H1 (cell line): Measurements from ENCODE around the gene RNF32. TPM values are rescaled to one million over a fixed set of nuclear protein-coding genes. Genes with fewer than 3 reads are reported as not detected.

Experiments used
- CTCF ChIA-PET: fragments of 300-600 bp; sonication (Branson Sonifier 250); formaldehyde crosslinking; loops from one replicate; lab custom pipeline; 2021; ENCODE audit not compliant: partially characterized antibody; lab: Charles Lee
- POLR2A ChIA-PET: fragments of 300-600 bp; sonication (Branson Sonifier 250); formaldehyde crosslinking; loops from one replicate; lab custom pipeline; 2021; ENCODE audit warnings: inconsistent platforms; ENCODE audit not compliant: partially characterized antibody; lab: Charles Lee
- DNase-seq, 2 experiments: peaks; one replicate each; pipeline versions ENCODE4 v3.0.0 to v3.0.0-alpha.2; 2010 to 2022; ENCODE audit warnings: low spot score in 2 of 2, low read depth in 1 of 2, mixed read lengths in 1 of 2
- FAIRE-seq: peaks from 2 replicates; lab custom pipeline; 2011; peaks lifted over from hg19 to GRCh38; lab: Jason Lieb, UNC
- H2AFZ ChIP-seq: 2 replicates; pipeline ENCODE4 v1.8.1; 2012; ENCODE audit warnings: low read length, inconsistent platforms
- H2AK5ac ChIP-seq: 2 replicates; pipeline ENCODE4 v1.6.1; 2013; ENCODE audit warnings: low read depth, low read length
- H2BK120ac ChIP-seq: replicated peaks from 2 replicates; pipeline ENCODE3; 2013; ENCODE audit warnings: low read depth, low read length, inconsistent platforms
- H2BK12ac ChIP-seq: 2 replicates; pipeline ENCODE4 v1.6.1; 2013; ENCODE audit warnings: low read depth, low read length
- H2BK15ac ChIP-seq: 2 replicates; pipeline ENCODE4 v1.6.1; 2013; ENCODE audit warnings: low read length
- H2BK20ac ChIP-seq: 2 replicates; pipeline ENCODE4 v1.6.1; 2013; ENCODE audit warnings: low read length
- H2BK5ac ChIP-seq: 2 replicates; pipeline ENCODE4 v1.6.1; 2013; ENCODE audit warnings: low read depth, low read length
- H3K14ac ChIP-seq: 2 replicates; pipeline ENCODE4 v1.6.1; 2013; ENCODE audit warnings: inconsistent platforms; ENCODE audit not compliant: insufficient read length
- H3K18ac ChIP-seq: 2 replicates; pipeline ENCODE4 v1.6.1; 2013; ENCODE audit warnings: low read length; ENCODE audit errors: extremely low read depth
- H3K23ac ChIP-seq: 2 replicates; pipeline ENCODE4 v1.6.1; 2013; ENCODE audit warnings: inconsistent platforms; ENCODE audit not compliant: insufficient read length
- H3K23me2 ChIP-seq: 2 replicates; pipeline ENCODE4 v1.6.1; 2013; ENCODE audit warnings: low read depth, low read length
- H3K27ac ChIP-seq: 2 replicates; pipeline ENCODE4 v1.6.1; 2011; ENCODE audit warnings: low read depth, low read length, inconsistent platforms
- H3K27me3 ChIP-seq, 4 experiments: replicated peaks in 1 of 4; 1 replicate in 1 of 4; 2 replicates in 3 of 4; pipeline versions ENCODE4 v1.6.1 to v1.8.1; 2011 to 2013; ENCODE audit warnings: low read length in 3 of 4, mild to moderate bottlenecking in 3 of 4, inconsistent platforms in 2 of 4, mixed read lengths in 2 of 4, moderate library complexity in 1 of 4; ENCODE audit not compliant: control insufficient read depth in 3 of 4, insufficient read depth in 3 of 4; ENCODE audit errors: extremely low read depth in 1 of 4
- H3K36me3 ChIP-seq, 4 experiments: 2 replicates each; pipeline versions ENCODE4 v1.6.1 to v1.8.1; 2011 to 2013; ENCODE audit warnings: mild to moderate bottlenecking in 4 of 4, low read length in 3 of 4, moderate library complexity in 2 of 4, control low read depth in 1 of 4, inconsistent platforms in 1 of 4; ENCODE audit not compliant: insufficient read depth in 4 of 4, control insufficient read depth in 2 of 4
- H3K4ac ChIP-seq: replicated peaks from 2 replicates; pipeline ENCODE3; 2013; ENCODE audit warnings: low read length, low read depth, mixed read lengths, inconsistent platforms; ENCODE audit not compliant: insufficient read length
- H3K4me1 ChIP-seq, 4 experiments: replicated peaks in 1 of 4; 1 replicate in 1 of 4; 2 replicates in 3 of 4; pipeline versions ENCODE4 v1.6.1 to v1.8.1; 2011 to 2013; ENCODE audit warnings: low read length in 3 of 4, inconsistent platforms in 2 of 4, mixed read lengths in 1 of 4; ENCODE audit not compliant: insufficient read depth in 4 of 4, control insufficient read depth in 3 of 4
- H3K4me2 ChIP-seq, 2 experiments: 2 replicates each; pipeline versions ENCODE4 v1.6.1 to v1.8.1; 2011 to 2013; ENCODE audit warnings: low read depth in 2 of 2, low read length in 2 of 2, control low read depth in 1 of 2, inconsistent platforms in 1 of 2, mild to moderate bottlenecking in 1 of 2; ENCODE audit not compliant: insufficient read depth in 1 of 2
- H3K4me3 ChIP-seq, 4 experiments: fragments of 200-600, 300-600 bp in 1 of 4; sonication (generic), shearing (Covaris generic), sonication (Bioruptor Twin) in 1 of 4; 2 replicates each; pipeline versions ENCODE4 v1.5.1 to v1.8.1; 2011 to 2016; ENCODE audit warnings: low read length in 4 of 4, low read depth in 3 of 4, control low read depth in 2 of 4, inconsistent platforms in 2 of 4, mild to moderate bottlenecking in 2 of 4, mixed read lengths in 1 of 4, moderate library complexity in 1 of 4; ENCODE audit not compliant: insufficient read depth in 2 of 4; ENCODE audit errors: extremely low read depth in 1 of 4
- H3K56ac ChIP-seq: replicated peaks from 2 replicates; pipeline ENCODE3; 2013; ENCODE audit warnings: low read depth, mild to moderate bottlenecking, mixed read lengths, low read length, inconsistent platforms; ENCODE audit not compliant: insufficient read length
- H3K79me1 ChIP-seq: 2 replicates; pipeline ENCODE4 v1.6.1; 2013; ENCODE audit warnings: low read depth, low read length, control low read depth
- H3K79me2 ChIP-seq, 2 experiments: 2 replicates each; pipeline versions ENCODE4 v1.6.1 to v1.8.1; 2012 to 2013; ENCODE audit warnings: low read length in 2 of 2, mild to moderate bottlenecking in 2 of 2, inconsistent platforms in 1 of 2; ENCODE audit not compliant: insufficient read depth in 2 of 2, control insufficient read depth in 1 of 2
- H3K9ac ChIP-seq, 4 experiments: replicated peaks in 1 of 4; 1 replicate in 1 of 4; 2 replicates in 3 of 4; pipeline versions ENCODE4 v1.6.1 to v1.8.1; 2011 to 2013; ENCODE audit warnings: low read depth in 3 of 4, low read length in 3 of 4, control low read depth in 2 of 4, mild to moderate bottlenecking in 2 of 4, moderate library complexity in 2 of 4, inconsistent platforms in 1 of 4; ENCODE audit errors: extremely low read depth in 1 of 4
- H3K9me3 ChIP-seq, 2 experiments: 2 replicates each; pipeline versions ENCODE4 v1.6.1 to v1.8.1; 2012 to 2013; ENCODE audit warnings: mild to moderate bottlenecking in 2 of 2, moderate library complexity in 2 of 2, control low read depth in 1 of 2, inconsistent platforms in 1 of 2, low read depth in 1 of 2, low read length in 1 of 2, mixed read lengths in 1 of 2; ENCODE audit not compliant: insufficient read depth in 2 of 2
- H4K20me1 ChIP-seq, 2 experiments: replicated peaks in 1 of 2; 2 replicates each; pipeline versions ENCODE3 to v1.8.1; 2011 to 2013; ENCODE audit warnings: inconsistent platforms in 2 of 2, low read length in 2 of 2, mild to moderate bottlenecking in 1 of 2; ENCODE audit not compliant: insufficient read depth in 2 of 2, control insufficient read depth in 1 of 2
- H4K5ac ChIP-seq: 2 replicates; pipeline ENCODE4 v1.6.1; 2013; ENCODE audit warnings: low read length, low read depth, mixed read lengths, inconsistent platforms; ENCODE audit not compliant: insufficient read length
- H4K8ac ChIP-seq: 2 replicates; pipeline ENCODE4 v1.8.0; 2013; ENCODE audit warnings: mild to moderate bottlenecking, moderate library complexity, low read length, inconsistent platforms; ENCODE audit not compliant: insufficient read depth; ENCODE audit errors: extremely low read depth
- H4K91ac ChIP-seq: replicated peaks from 2 replicates; pipeline ENCODE3; 2013; ENCODE audit warnings: low read length, mixed read lengths, inconsistent platforms; ENCODE audit not compliant: insufficient read length
- CEBPB ChIP-seq: IDR thresholded peaks from 2 replicates; pipeline ENCODE4 v1.6.1; 2012; ENCODE audit warnings: low read depth, low read length
- CREB1 ChIP-seq: IDR thresholded peaks from 2 replicates; pipeline ENCODE4 v1.6.1; 2012; ENCODE audit warnings: inconsistent platforms
- FOSL1 ChIP-seq: IDR thresholded peaks from 2 replicates; pipeline ENCODE4 v1.6.1; 2011; ENCODE audit warnings: mild to moderate bottlenecking, low read depth, low read length, moderate library complexity; ENCODE audit not compliant: insufficient read depth
- JUN ChIP-seq: IDR thresholded peaks from 2 replicates; pipeline ENCODE4 v1.6.1; 2011; ENCODE audit warnings: low read depth, mild to moderate bottlenecking, improper control_type of control experiment, low read length
- KDM4A ChIP-seq: IDR thresholded peaks from one replicate; pipeline ENCODE4 v1.7.1; 2012; ENCODE audit warnings: low read depth, mild to moderate bottlenecking, moderate library complexity, low read length, inconsistent platforms; ENCODE audit not compliant: severe bottlenecking
- KDM5A ChIP-seq: fragments of 200-600 bp; IDR thresholded peaks from 2 replicates; pipeline ENCODE4 v1.7.1; 2012; ENCODE audit warnings: mild to moderate bottlenecking, low read length, inconsistent platforms, mixed read lengths
- MAX ChIP-seq: IDR thresholded peaks from 2 replicates; pipeline ENCODE4 v1.6.1; 2012; ENCODE audit warnings: inconsistent platforms
- POLR2AphosphoS5 ChIP-seq: IDR thresholded peaks from 2 replicates; pipeline ENCODE4 v1.6.1; 2011; ENCODE audit warnings: low read depth, low read length
- RBBP5 ChIP-seq: IDR thresholded peaks from 2 replicates; pipeline ENCODE4 v1.7.1; 2012; ENCODE audit warnings: low read depth, mild to moderate bottlenecking, inconsistent platforms, low read length, moderate library complexity, borderline replicate concordance
- SIRT6 ChIP-seq: IDR thresholded peaks from one replicate; pipeline ENCODE4 v1.7.1; 2012; ENCODE audit warnings: low read length, inconsistent platforms
- SRF ChIP-seq: IDR thresholded peaks from 2 replicates; pipeline ENCODE4 v1.6.1; 2011; ENCODE audit warnings: mild to moderate bottlenecking, low read depth, low read length, moderate library complexity
- TAF1 ChIP-seq: IDR thresholded peaks from 2 replicates; pipeline ENCODE4 v1.6.1; 2011; ENCODE audit warnings: mild to moderate bottlenecking, low read depth, low read length
- YY1 ChIP-seq: IDR thresholded peaks from 2 replicates; pipeline ENCODE4 v1.6.1; 2011; ENCODE audit warnings: low read depth, mild to moderate bottlenecking, low read length
- ZNF274 ChIP-seq: IDR thresholded peaks from 2 replicates; pipeline ENCODE4 v1.7.0; 2012; ENCODE audit warnings: low read length, borderline replicate concordance; ENCODE audit errors: extremely low read depth
- WGBS, 2 experiments: shearing (Covaris generic) in 1 of 2; methylation state at CpG; one replicate each; pipeline versions ENCODE4 v1.1.6 to v1.1.7; 2013 to 2015; ENCODE audit warnings: low lambda C conversion rate in 2 of 2, mixed read lengths in 2 of 2, inconsistent platforms in 1 of 2, low coverage in 1 of 2, missing lambda C conversion rate in 1 of 2; ENCODE audit not compliant: insufficient replicate concordance in 2 of 2, insufficient coverage in 1 of 2, insufficient read length in 1 of 2; ENCODE audit errors: extremely low coverage in 1 of 2, missing lambda C conversion rate in 1 of 2; 5-methylcytosine and 5-hydroxymethylcytosine counted together
- polyA plus RNA-seq, 7 experiments: library from polyadenylated mRNA; depleted of rRNA in 3 of 7; stranded (reverse) in 5 of 7; unstranded in 2 of 7; fragments of >200 nt in 5 of 7; fragments of 200-250 nt in 2 of 7; gene quantifications; 1 replicate in 5 of 7; 2 replicates in 1 of 7; 4 replicates in 1 of 7; pipeline versions ENCODE4 v1.2.1 to v1.2.3, GENCODE V29; 2011 to 2013; ENCODE audit warnings: missing spikeins in 2 of 7, mixed read lengths in 2 of 7
- total RNA-seq: library from RNA; stranded (reverse); fragmentation: NEBNext Ultra II Directional; extraction: Animal tissue kit (Norgen Biotek cat#: 25700); gene quantifications from 2 replicates; pipeline ENCODE4 v1.2.1, GENCODE V29; 2021

The RNF32 gene
- total and polyA plus RNA-seq, 2 of the 8 experiments (the other 6 are each of a cell fraction or from before 2014, with no cell fraction given): 0.48 to 1.2 TPM

- Histone ChIP-seq H2BK120ac (no peak overlapping the region), H2BK20ac (no peak overlapping the region), H3K36me3 (no peaks in the 10 kb centered on the region), H2BK12ac (no peak overlapping the region), H3K9ac (no peak overlapping the region), H2BK5ac (no peak overlapping the region), H3K79me1 (no peaks in the 10 kb centered on the region), H3K23ac (no peak overlapping the region), H4K8ac (no peak overlapping the region), H3K18ac (peak overlapping the region; percentile 62; the same call in 1 of the 2 replicates), H3K56ac (no peak overlapping the region), H3K79me2 (no peaks in the 10 kb centered on the region), H3K27ac (no peak overlapping the region), H2AFZ (no peak overlapping the region), H3K23me2 (no peaks in the 10 kb centered on the region), H3K9me3 (0 out of 4 replicates have a peak, but pooled peaks cover 0 to 2% of the 10 kb centered on the region in 2 experiments), H3K4me2 (no peak overlapping the region), H4K20me1 (no peaks in the 10 kb centered on the region), H3K4me3 (no peak overlapping the region), H3K14ac (no peak overlapping the region), H4K5ac (no peak overlapping the region), H3K4me1 (peaks cover 0 to 3% (median 0%) of the 10 kb centered on the region in 4 experiments; a peak in 1 of 7 replicates), H4K91ac (no peak overlapping the region), H2AK5ac (no peak overlapping the region), H2BK15ac (no peak overlapping the region), H3K27me3 (no peaks in the 10 kb centered on the region), H3K4ac (no peak overlapping the region)
- DNase-seq: no peak
- WGBS, 2 experiments: 84% methylated on average over 10 of the region's 10 CpGs; no CpG with 5 or more reads in 1 of the 2 experiments
- CTCF ChIA-PET: interaction anchor here (0.9 to 1.3 kb wide), 5 partner anchors 9 to 165 kb away, joined by 3 to 5 read pairs (median 3); no protein-coding TSS in a partner anchor
- POLR2A ChIA-PET: interaction anchor here (1.4 to 3.5 kb wide), 3 partner anchors 10 to 35 kb away, joined by 3 to 15 read pairs (median 5); partner anchors contain the start of gene RNF32
- FAIRE-seq: no peak
- TF ChIP-seq ZNF274 (no peak), KDM4A (no peak), TAF1 (no peak), MAX (no peak), POLR2AphosphoS5 (no peak), FOSL1 (no peak), CREB1 (no peak), YY1 (no peak), RBBP5 (no peak), KDM5A (no peak), CEBPB (no peak), SIRT6 (no peak), SRF (no peak), JUN (no peak)
These were observed 14.1 kb downstream of the RNF32 start for GRCh38 chr7:156654511-156655234.
